HG03565 (cell line): ENCODE results near the gene TEAD1.

Experiments used
- ATAC-seq: cut with Tn5 transposase; IDR thresholded peaks from one replicate; pipeline ENCODE4 v1.9.1; 2021; ENCODE audit warnings: mild to moderate bottlenecking, moderate library complexity; ENCODE audit not compliant: unreplicated experiment

Gene TEAD1

GRCh38 chr11:12925520-12925919, 251.3 kb downstream of the TEAD1 start:
- no peak for ATAC-seq

GRCh38 chr11:12927221-12927620, 253.0 kb downstream of the TEAD1 start:
- ATAC-seq: no peak

- ATAC-seq: no peak
Observed at GRCh38 chr11:12927886-12928285, 253.7 kb downstream of the TEAD1 start.

GRCh38 chr11:12930850-12931249, 256.6 kb downstream of the TEAD1 start:
- ATAC-seq: no peak

GRCh38 chr11:12932485-12932884, 258.3 kb downstream of the TEAD1 start:
- no peak for ATAC-seq

- no peak for ATAC-seq
Observed at GRCh38 chr11:12936200-12936599, 262.0 kb downstream of the TEAD1 start.

GRCh38 chr11:12938590-12939247, 264.5 kb downstream of the TEAD1 start:
- ATAC-seq: no peak

GRCh38 chr11:12941671-12942070, 267.4 kb downstream of the TEAD1 start:
- ATAC-seq: no peak

- no peak for ATAC-seq
Observed at GRCh38 chr11:12942157-12942556, 267.9 kb downstream of the TEAD1 start.

GRCh38 chr11:12943311-12943710, 269.1 kb downstream of the TEAD1 start:
- no peak for ATAC-seq

DNA sequence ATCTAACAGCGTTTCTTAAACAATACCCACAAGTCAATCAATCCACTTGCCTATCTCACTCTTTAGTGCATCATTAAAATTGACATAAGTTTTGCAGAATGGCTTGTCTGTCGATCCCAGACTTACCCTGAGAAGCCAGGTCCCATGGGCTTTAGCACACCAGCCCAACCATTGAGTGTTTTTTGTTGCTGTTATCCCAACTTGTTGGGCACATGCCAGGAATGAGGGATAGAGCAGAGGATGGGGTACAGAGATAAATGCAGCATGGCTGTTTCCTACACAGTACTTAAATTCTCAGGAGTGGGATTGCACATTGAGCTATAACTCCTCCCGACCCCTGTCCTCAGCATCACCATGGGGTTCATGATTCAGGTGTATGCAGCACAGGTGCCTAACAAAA, 270.7 kb downstream of the TEAD1 start:
- no peak for ATAC-seq

DNA sequence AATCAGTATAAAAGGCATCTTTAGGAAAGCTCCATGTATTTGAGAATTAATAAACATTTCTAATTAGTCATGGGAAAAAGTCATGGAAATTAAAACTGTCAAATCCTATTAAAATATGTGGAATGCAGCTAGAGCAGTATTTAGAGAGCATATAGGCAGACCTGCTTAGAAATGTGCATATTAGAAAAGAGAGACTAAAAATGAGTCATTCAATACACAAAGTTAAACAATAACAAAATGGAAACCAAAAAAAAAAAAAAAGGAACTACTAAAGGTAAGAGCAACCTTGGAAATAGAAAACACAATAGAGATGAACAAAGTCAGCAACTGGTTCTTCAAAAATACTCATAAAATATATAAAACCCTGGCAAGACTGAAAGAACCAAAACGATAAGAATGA, 275.2 kb downstream of the TEAD1 start:
- ATAC-seq: no peak

- no peak for ATAC-seq
Observed at GRCh38 chr11:12950670-12951069, 276.4 kb downstream of the TEAD1 start.

DNA sequence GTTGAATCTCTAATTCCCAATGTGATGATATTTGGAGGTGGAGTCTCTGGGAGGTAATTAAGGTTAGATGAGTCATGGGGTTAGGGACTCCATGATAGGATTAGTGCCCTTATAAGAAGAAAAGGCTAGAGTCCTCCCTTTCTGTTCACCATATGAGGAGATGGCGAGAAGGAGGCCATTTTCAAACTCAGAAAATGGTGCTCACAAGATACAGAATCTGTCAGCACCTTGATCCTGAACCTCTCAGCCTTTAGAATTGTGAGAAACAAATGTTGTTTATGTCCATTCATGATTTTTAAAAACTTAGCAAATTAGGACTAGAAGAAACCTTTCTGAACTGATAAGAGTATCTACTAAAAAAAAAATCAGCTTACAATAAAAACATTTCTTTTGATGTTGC, 277.2 kb downstream of the TEAD1 start:
- no peak for ATAC-seq

- ATAC-seq: no peak
Observed at GRCh38 chr11:12952094-12952493, 277.9 kb downstream of the TEAD1 start.

- no peak for ATAC-seq
Observed at GRCh38 chr11:12958986-12959385, 284.8 kb downstream of the TEAD1 start.

- no peak for ATAC-seq
Observed at GRCh38 chr11:12961615-12962014, 287.4 kb downstream of the TEAD1 start.

- ATAC-seq: no peak
Observed at GRCh38 chr11:12962306-12962705, 288.1 kb downstream of the TEAD1 start.

GRCh38 chr11:12963051-12963450, 288.8 kb downstream of the TEAD1 start:
- ATAC-seq: no peak

- no peak for ATAC-seq
Observed at GRCh38 chr11:12963792-12964536, 289.7 kb downstream of the TEAD1 start.

DNA sequence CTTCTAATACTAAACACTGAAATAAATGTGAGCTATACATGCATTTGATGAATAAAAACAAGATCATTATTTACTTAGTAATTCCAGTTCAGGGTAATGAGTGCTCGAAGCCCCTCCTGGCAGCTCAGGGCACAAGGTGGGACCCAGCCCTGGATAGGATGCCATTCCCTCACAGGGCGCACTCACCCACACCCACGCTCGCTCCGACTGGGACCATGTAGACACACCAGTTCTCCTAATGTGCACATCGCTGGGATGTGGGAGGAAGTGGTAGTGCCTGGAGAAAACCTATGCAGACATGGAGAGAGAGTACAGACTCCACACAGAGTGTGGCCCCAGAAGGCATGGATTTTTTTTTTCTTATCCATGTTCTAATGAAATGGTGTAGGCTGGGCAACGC, 290.4 kb downstream of the TEAD1 start:
- ATAC-seq: no peak

- no peak for ATAC-seq
Observed at GRCh38 chr11:12966002-12966401, 291.8 kb downstream of the TEAD1 start.

GRCh38 chr11:12968101-12968500, 293.9 kb downstream of the TEAD1 start:
- ATAC-seq: no peak
